GM12878 (cell line): ENCODE measurements around the gene HMSD. TPM values are rescaled to one million over a fixed set of nuclear protein-coding genes. Genes with fewer than 3 reads are reported as not detected.

Experiments used
- BCL3 ChIP-seq: IDR thresholded peaks from 2 replicates; pipeline ENCODE4 v1.6.1; 2011; ENCODE audit warnings: borderline replicate concordance, low read depth, mild to moderate bottlenecking, moderate library complexity, low read length; ENCODE audit not compliant: insufficient read depth, poor library complexity, severe bottlenecking
- CHD4 ChIP-seq: fragments of 200-600 bp; sonication (generic); IDR thresholded peaks from 2 replicates; pipeline ENCODE4 v1.6.1; 2016; ENCODE audit warnings: mild to moderate bottlenecking
- CREB1 ChIP-seq: IDR thresholded peaks from 2 replicates; pipeline ENCODE4 v1.6.1; 2012; ENCODE audit warnings: low read depth, mild to moderate bottlenecking, inconsistent platforms
- E2F8 ChIP-seq: fragments of 450-650 bp; IDR thresholded peaks from 2 replicates; pipeline ENCODE4 v1.6.1; 2018; ENCODE audit warnings: mild to moderate bottlenecking, low read depth, moderate library complexity; ENCODE audit not compliant: partially characterized antibody
- ETV6 ChIP-seq, 2 experiments: fragments of 450-650 bp in 1 of 2; IDR thresholded peaks in 1 of 2; conservative IDR thresholded peaks in 1 of 2; 2 replicates each; pipeline ENCODE4 v1.6.1; 2014; ENCODE audit warnings: antibody characterized with exemption in 1 of 2, borderline replicate concordance in 1 of 2, low read depth in 1 of 2, mild to moderate bottlenecking in 1 of 2, moderate library complexity in 1 of 2
- FOS ChIP-seq: IDR thresholded peaks from 3 replicates; pipeline ENCODE4 v1.6.1; 2011; ENCODE audit warnings: borderline replicate concordance; ENCODE audit not compliant: insufficient read length; ENCODE audit errors: extremely low read depth
- GABPA ChIP-seq: IDR thresholded peaks from 2 replicates; pipeline ENCODE4 v1.6.1; 2014; ENCODE audit warnings: antibody characterized with exemption, low read depth, mild to moderate bottlenecking, inconsistent platforms
- IRF3 ChIP-seq: fragments of 450-650 bp; IDR thresholded peaks from 2 replicates; pipeline ENCODE4 v1.6.1; 2014; ENCODE audit warnings: mild to moderate bottlenecking
- IRF4 ChIP-seq: IDR thresholded peaks from 2 replicates; pipeline ENCODE4 v1.6.1; 2011; ENCODE audit warnings: low read depth, low read length
- IRF5 ChIP-seq: fragments of 450-650 bp; IDR thresholded peaks from 2 replicates; pipeline ENCODE4 v1.6.1; 2017; ENCODE audit warnings: borderline replicate concordance
- JUNB ChIP-seq: IDR thresholded peaks from 2 replicates; pipeline ENCODE4 v1.6.1; 2016; ENCODE audit warnings: antibody characterized with exemption, mild to moderate bottlenecking
- KLF5 ChIP-seq: fragments of 450-650 bp; IDR thresholded peaks from 2 replicates; pipeline ENCODE4 v1.6.1; 2014; ENCODE audit warnings: mild to moderate bottlenecking; ENCODE audit not compliant: partially characterized antibody
- NFIC ChIP-seq: IDR thresholded peaks from 2 replicates; pipeline ENCODE4 v1.6.1; 2012; ENCODE audit warnings: low read depth, mild to moderate bottlenecking, inconsistent platforms, low read length, moderate library complexity
- PAX5 ChIP-seq: IDR thresholded peaks from 2 replicates; pipeline ENCODE4 v1.6.1; 2011; ENCODE audit warnings: low read depth, low read length, borderline replicate concordance
- RB1 ChIP-seq: fragments of 450-650 bp; formaldehyde crosslinking; IDR thresholded peaks from 2 replicates; pipeline ENCODE4 v1.6.1; 2017; ENCODE audit warnings: mild to moderate bottlenecking, borderline replicate concordance
- RELA ChIP-seq: fragments of 450-650 bp; IDR thresholded peaks from 2 replicates; pipeline ENCODE4 v1.8.0; 2014; ENCODE audit warnings: borderline replicate concordance; ENCODE audit not compliant: partially characterized antibody
- SIX5 ChIP-seq: IDR thresholded peaks from 2 replicates; pipeline ENCODE4 v1.6.1; 2011; ENCODE audit warnings: mild to moderate bottlenecking, low read depth, low read length, moderate library complexity; ENCODE audit not compliant: severe bottlenecking
- TCF7 ChIP-seq: IDR thresholded peaks from 2 replicates; pipeline ENCODE4 v1.6.1; 2014; ENCODE audit warnings: antibody characterized with exemption, borderline replicate concordance
- WRNIP1 ChIP-seq: IDR thresholded peaks from 2 replicates; pipeline ENCODE4 v1.6.1; 2011; ENCODE audit warnings: low read depth, low read length, improper control_type of control experiment, borderline replicate concordance
- ZBTB33 ChIP-seq: fragments of 450-650 bp; IDR thresholded peaks from 2 replicates; pipeline ENCODE4 v1.6.1; 2017; ENCODE audit warnings: mild to moderate bottlenecking
- polyA plus RNA-seq, 11 experiments: library from polyadenylated mRNA; depleted of rRNA in 4 of 11; unstranded in 6 of 11; stranded (reverse) in 5 of 11; fragments of >200 nt; fragmentation: Nextera tagmentation in 4 of 11; fragmentation: Illumina TruSeq in 1 of 11; extraction: Ambion mirVana in 4 of 11; extraction: Trizol in 1 of 11; gene quantifications; 1 replicate in 1 of 11; 2 replicates in 10 of 11; pipeline versions ENCODE4 v1.2.1 to v1.2.3, GENCODE V29; 2011 to 2016; ENCODE audit warnings: inconsistent platforms in 2 of 11, missing spikeins in 2 of 11, low read depth in 1 of 11
- total RNA-seq, 4 experiments: library from RNA; depleted of rRNA in 3 of 4; stranded (reverse); fragments of >200 nt in 3 of 4; fragmentation: Illumina TruSeq in 1 of 4; extraction: Trizol in 1 of 4; gene quantifications; 2 replicates each; pipeline versions ENCODE4 v1.2.1 to v1.2.3, GENCODE V29; 2013 to 2021

Gene HMSD
- total and polyA plus RNA-seq, 10 of the 15 experiments (the other 5 are each of a cell fraction or from before 2014, with no cell fraction given), result 11.7 to 83.9 (median 37.8) TPM

- TF ChIP-seq CHD4 (no peak), RB1 (no peak), KLF5 (no peak), JUNB (peak; percentile 22; the same call in 1 of the 2 replicates), ETV6 (conservative IDR thresholded peaks at IDR 0.05 in 1 of 2, IDR thresholded peaks at IDR 0.05 in 1 of 2; ENCODE audit: borderline replicate concordance in 1 of 2, low read depth in 1 of 2) (0 out of 4 replicates have a peak, but pooled peaks of 1 of the 2 experiments have one; percentile 30), E2F8 (no peak), BCL3 (peak; percentile 67), FOS (no peak), IRF5 (no peak), IRF3 (no peak), PAX5 (no peak), RELA (peak; percentile 40), GABPA (peak; percentile 66; the same call in 1 of the 2 replicates), CREB1 (peak; percentile 83), NFIC (no peak; the same call in 1 of the 2 replicates), IRF4 (no peak), WRNIP1 (no peak), TCF7 (no peak), SIX5 (peak; percentile 16), ZBTB33 (no peak)
Measured at GRCh38 chr18:63969942-63970808, 21.1 kb downstream of the HMSD start, which contains the start of gene SERPINB8 (continued).
